GM18519 (cell line): ENCODE results near the gene SLC2A13.
"Not testable (repeated sequence)": the region's sequence is repeated elsewhere in the genome, so short reads cannot be mapped to it uniquely, and the experiment has no call there.

Experiments
- ATAC-seq: cut with Tn5 transposase; IDR thresholded peaks from one replicate; pipeline ENCODE4 v1.9.1; 2021; ENCODE audit warnings: mild to moderate bottlenecking, moderate library complexity; ENCODE audit not compliant: unreplicated experiment, low FRiP score

The SLC2A13 gene

GRCh38 chr12:39935839-39936238 is 170.0 kb downstream of the SLC2A13 start:
- ATAC-seq, result no peak

- ATAC-seq, result no peak
Measured at GRCh38 chr12:39935275-39935674, 170.6 kb downstream of the SLC2A13 start.

- ATAC-seq, result no peak
Measured at GRCh38 chr12:39931857-39932256, 174.0 kb downstream of the SLC2A13 start.

- no peak for ATAC-seq
Measured at GRCh38 chr12:39931231-39931630, 174.7 kb downstream of the SLC2A13 start.

GRCh38 chr12:39930101-39930500 is 175.8 kb downstream of the SLC2A13 start:
- ATAC-seq, result no peak

GRCh38 chr12:39928181-39928899 is 177.5 kb downstream of the SLC2A13 start:
- no peak for ATAC-seq

GRCh38 chr12:39923364-39923763 is 182.5 kb downstream of the SLC2A13 start:
- no peak for ATAC-seq

GRCh38 chr12:39922598-39922997 is 183.3 kb downstream of the SLC2A13 start:
- ATAC-seq, result not testable (repeated sequence)

- ATAC-seq, result no peak
Measured at GRCh38 chr12:39920647-39921046, 185.2 kb downstream of the SLC2A13 start.

- ATAC-seq, result no peak
Measured at GRCh38 chr12:39920222-39920621, 185.7 kb downstream of the SLC2A13 start.

- no peak for ATAC-seq
Measured at GRCh38 chr12:39919790-39920189, 186.1 kb downstream of the SLC2A13 start.

- no peak for ATAC-seq
Measured at GRCh38 chr12:39915249-39915648, 190.6 kb downstream of the SLC2A13 start.

- no peak for ATAC-seq
Measured at GRCh38 chr12:39912211-39912980, 193.5 kb downstream of the SLC2A13 start.

- ATAC-seq, result no peak
Measured at GRCh38 chr12:39906237-39906636, 199.6 kb downstream of the SLC2A13 start.

GRCh38 chr12:39905152-39905551 is 200.7 kb downstream of the SLC2A13 start:
- no peak for ATAC-seq

GRCh38 chr12:39902821-39903220 is 203.1 kb downstream of the SLC2A13 start:
- no peak for ATAC-seq

- no peak for ATAC-seq
Measured at GRCh38 chr12:39897315-39897714, 208.6 kb downstream of the SLC2A13 start.

GRCh38 chr12:39893388-39893787 is 212.5 kb downstream of the SLC2A13 start:
- ATAC-seq, result not testable (repeated sequence)

GRCh38 chr12:39892146-39892545 is 213.7 kb downstream of the SLC2A13 start:
- no peak for ATAC-seq

GRCh38 chr12:39887856-39888255 is 218.0 kb downstream of the SLC2A13 start:
- ATAC-seq, result no peak

GRCh38 chr12:39886106-39886505 is 219.8 kb downstream of the SLC2A13 start:
- ATAC-seq, result no peak

- ATAC-seq, result no peak
Measured at GRCh38 chr12:39884616-39885125, 221.2 kb downstream of the SLC2A13 start.
